Subcutaneous abdominal adipose tissue (tissue), 5 donors: ENCODE results near the gene COX19.

Experiments used
- H3K27ac ChIP-seq: one replicate; pipeline ENCODE4 v1.7.0; 2013; ENCODE audit warnings: low read depth, mild to moderate bottlenecking, inconsistent platforms, low read length, moderate library complexity
- H3K27me3 ChIP-seq, 5 donors: one replicate each; pipeline ENCODE4 v1.7.0; 2013; ENCODE audit warnings: low read length in 5 of 5, inconsistent platforms in 1 of 5; ENCODE audit not compliant: control insufficient read depth in 5 of 5, insufficient read depth in 4 of 5
- H3K36me3 ChIP-seq, 5 donors: one replicate each; pipeline ENCODE4 v1.7.0; 2013; ENCODE audit warnings: low read length in 5 of 5; ENCODE audit not compliant: control insufficient read depth in 5 of 5, insufficient read depth in 5 of 5
- H3K4me1 ChIP-seq, 5 donors: one replicate each; pipeline ENCODE4 v1.7.0; 2013; ENCODE audit warnings: low read length in 5 of 5, mild to moderate bottlenecking in 3 of 5, moderate library complexity in 1 of 5; ENCODE audit not compliant: control insufficient read depth in 5 of 5, insufficient read depth in 5 of 5
- H3K4me3 ChIP-seq, 5 donors: one replicate each; pipeline ENCODE4 v1.7.0; 2013; ENCODE audit warnings: low read length in 5 of 5, low read depth in 1 of 5
- H3K9ac ChIP-seq, 5 donors: one replicate each; pipeline ENCODE4 v1.7.0; 2013; ENCODE audit warnings: low read length in 5 of 5, mild to moderate bottlenecking in 4 of 5, moderate library complexity in 3 of 5
- H3K9me3 ChIP-seq, 5 donors: one replicate each; pipeline ENCODE4 v1.7.0; 2013; ENCODE audit warnings: low read length in 5 of 5; ENCODE audit not compliant: control insufficient read depth in 5 of 5
- donor health status: healthy.
- donor health status: healthy.
- donor health status: healthy.
- donor health status: healthy.
- donor health status: healthy.

The COX19 gene

DNA sequence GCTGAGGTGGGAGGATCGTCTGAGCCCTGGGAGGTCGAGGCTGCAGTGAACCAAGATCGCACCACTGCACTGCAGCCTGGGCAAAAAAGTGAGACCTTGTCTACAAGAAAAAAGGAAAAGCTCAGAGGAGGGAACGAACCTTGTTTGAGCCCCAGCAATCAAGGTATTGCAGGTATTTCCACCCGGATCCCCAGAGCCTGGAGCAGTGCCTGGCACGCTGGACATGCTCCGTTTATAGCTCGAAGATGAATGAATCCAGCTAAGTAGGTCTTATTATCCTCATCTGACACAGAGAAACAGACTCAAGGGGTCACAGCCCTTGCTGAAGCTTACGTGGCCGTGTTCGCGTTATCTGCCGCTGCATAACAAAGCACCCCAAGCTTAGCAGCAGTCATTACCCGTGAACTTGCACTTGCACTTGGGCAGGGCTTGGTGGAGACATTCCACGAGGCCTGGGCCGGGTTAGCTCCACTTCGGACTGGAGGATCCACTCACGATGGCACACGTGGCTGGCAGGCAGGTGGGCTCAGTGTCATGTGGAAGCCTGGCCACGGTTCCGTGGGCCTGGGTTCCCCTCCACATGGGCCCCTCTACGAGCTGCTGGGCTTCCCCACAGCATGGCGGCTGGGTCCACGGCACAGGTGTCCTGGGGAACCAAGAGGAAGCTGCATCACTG, 3.2 kb upstream of the COX19 start:
- Histone ChIP-seq H3K4me1 (peaks cover 0 to 20% (median 17%) of the 10 kb centered on the region in 5 donors), H3K36me3 (no peaks in the 10 kb centered on the region), H3K27me3 (peaks cover 1 to 10% (median 5%) of the 10 kb centered on the region in 5 donors), H3K27ac (no peak overlapping the region), H3K9ac (no peak overlapping the region), H3K4me3 (no peak overlapping the region), H3K9me3 (peaks cover 0 to 4% (median 0%) of the 10 kb centered on the region in 5 donors)

DNA sequence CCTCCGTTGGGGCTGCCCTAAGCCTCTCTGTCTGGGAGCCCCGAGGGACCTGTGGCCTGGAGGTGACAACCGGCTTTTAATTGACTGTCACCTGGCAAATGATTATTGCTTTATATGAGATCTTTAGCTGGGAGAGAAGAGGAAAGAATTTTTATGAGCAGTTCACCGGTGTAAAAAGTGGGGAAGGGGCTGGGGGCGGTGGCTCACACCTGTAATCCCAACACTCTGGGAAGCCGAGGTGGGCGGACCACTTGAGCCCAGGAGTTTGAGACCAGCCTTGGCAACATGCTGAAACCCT, 2.6 kb upstream of the COX19 start:
- H3K36me3 ChIP-seq = peaks cover 0 to 5% (median 1%) of the 10 kb centered on the region in 5 donors
- H3K9ac ChIP-seq = no peak overlapping the region

DNA sequence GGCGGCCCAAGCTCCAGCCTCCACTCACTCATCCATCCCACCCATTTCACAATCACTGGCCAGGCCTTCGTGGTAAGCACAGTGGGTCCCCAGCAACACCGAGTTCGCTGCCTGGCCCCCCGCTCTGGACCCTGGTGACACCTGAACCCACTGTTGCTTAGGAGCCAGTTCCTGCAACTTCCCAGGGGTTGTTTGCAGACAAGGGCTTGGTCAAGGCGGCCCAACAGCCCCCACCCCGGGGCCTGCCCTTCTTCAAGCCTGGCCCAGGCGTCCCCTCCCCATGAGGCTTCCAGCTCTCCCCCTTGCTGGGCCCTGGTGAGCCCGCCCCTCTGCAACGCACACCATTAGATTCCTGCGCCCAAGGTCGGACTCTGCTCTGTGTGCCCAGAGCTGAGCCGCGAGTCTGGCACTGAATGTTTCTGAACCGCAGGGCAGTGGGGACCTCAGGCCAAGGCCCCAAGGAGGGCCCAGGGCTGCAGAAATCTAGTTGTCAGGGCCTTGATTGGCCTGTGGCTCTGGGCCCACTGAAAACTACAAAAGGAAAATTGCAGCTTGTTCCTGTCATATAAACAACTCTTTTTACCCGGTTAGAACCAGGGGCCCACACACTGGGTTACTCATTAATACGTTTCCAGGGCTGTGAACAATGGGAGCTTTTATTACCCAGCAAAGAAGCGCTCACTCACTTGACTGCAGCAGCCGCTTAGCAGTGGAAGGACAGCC, 2.1 kb upstream of the COX19 start:
- H3K9ac ChIP-seq = no peak overlapping the region

More for the DNA sequence above, 2.6 kb upstream of the COX19 start:
- Histone ChIP-seq H3K27ac (no peak overlapping the region), H3K4me1 (peaks cover 0 to 25% (median 21%) of the 10 kb centered on the region in 5 donors), H3K4me3 (no peak overlapping the region), H3K27me3 (peaks cover 0 to 5% (median 0%) of the 10 kb centered on the region in 5 donors), H3K9me3 (peaks cover 0 to 4% (median 0%) of the 10 kb centered on the region in 5 donors)

DNA sequence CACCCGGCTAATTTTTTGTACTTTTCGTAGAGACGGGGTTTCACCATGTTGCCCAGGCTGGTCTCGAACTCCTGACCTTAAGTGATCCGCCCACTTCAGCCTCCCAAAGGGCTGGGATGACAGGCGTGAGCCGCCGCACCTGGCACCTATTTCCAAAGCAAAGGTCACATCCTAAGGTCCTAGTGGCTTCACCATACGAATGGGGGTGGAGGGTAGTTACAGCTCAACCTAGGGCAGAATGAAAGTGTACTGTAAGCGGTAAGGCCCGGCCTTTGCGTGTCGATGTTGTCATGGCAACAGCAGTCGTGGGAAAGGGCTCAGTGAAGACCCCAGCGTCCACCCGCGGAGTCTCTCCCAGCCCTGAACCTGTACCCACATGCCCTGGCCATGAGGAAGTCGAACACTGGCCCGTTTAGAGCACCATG, 1.6 kb upstream of the COX19 start:
- no peak overlapping the region for H3K27ac ChIP-seq
- peaks cover 8 to 15% (median 12%) of the 10 kb centered on the region in 5 donors for H3K36me3 ChIP-seq
- H3K9ac ChIP-seq = no peak overlapping the region
- H3K27me3 ChIP-seq = no peaks in the 10 kb centered on the region
- no peak overlapping the region for H3K4me3 ChIP-seq
- H3K9me3 ChIP-seq = peaks cover 0 to 4% (median 0%) of the 10 kb centered on the region in 5 donors
- peaks cover 0 to 27% (median 24%) of the 10 kb centered on the region in 5 donors for H3K4me1 ChIP-seq

More for the DNA sequence above, 2.1 kb upstream of the COX19 start:
- H3K27me3 ChIP-seq = peaks cover 0 to 2% (median 0%) of the 10 kb centered on the region in 5 donors
- peaks cover 5 to 9% (median 6%) of the 10 kb centered on the region in 5 donors for H3K36me3 ChIP-seq
- no peak overlapping the region for H3K27ac ChIP-seq
- H3K9me3 ChIP-seq = peaks cover 0 to 4% (median 0%) of the 10 kb centered on the region in 5 donors
- H3K4me3 ChIP-seq = no peak overlapping the region
- peaks cover 0 to 27% (median 22%) of the 10 kb centered on the region in 5 donors for H3K4me1 ChIP-seq

DNA sequence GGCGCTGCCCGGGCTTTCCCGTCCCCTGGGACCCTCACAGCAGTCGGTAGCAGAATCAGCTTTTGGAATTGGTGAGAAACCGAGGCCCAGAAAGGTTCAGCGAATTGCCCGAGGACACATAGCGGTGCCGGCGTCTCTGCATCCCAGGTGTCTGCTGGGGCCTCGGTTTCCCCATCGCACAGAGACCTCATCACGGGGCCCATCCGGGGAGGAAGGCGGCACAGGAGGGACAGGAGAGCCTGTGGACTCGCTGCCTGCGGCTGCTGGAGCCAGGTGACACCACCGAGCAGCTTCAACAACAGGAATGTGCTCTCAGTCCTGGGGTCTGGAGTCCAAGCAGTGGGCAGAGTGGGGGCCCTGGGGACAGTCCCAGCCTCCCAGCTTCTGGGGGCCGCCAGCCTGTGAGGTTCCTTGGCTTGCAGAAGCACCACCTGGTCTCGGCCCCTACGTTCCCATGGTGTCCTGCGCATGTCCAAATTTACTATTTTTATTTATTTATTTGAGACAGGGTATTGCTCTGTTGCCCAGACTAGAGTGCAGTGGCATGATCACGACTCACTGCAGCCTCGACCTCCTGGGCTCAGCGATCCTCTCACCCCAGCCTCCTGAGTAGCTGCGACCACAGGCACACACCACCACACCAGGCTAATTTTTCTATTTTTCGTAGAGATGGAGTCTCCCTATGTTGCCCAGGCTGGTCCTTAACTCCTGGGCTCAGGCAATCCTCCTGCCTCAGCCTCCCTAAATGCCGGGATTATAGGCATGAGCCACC, 539 bp upstream of the COX19 start:
- peak overlapping the region in 4 of 5 donors; percentile 42 to 96 (median 69) for H3K4me3 ChIP-seq
- no peaks in the 10 kb centered on the region for H3K27me3 ChIP-seq
- H3K9ac ChIP-seq = no peak overlapping the region
- H3K27ac ChIP-seq = no peak overlapping the region
- peaks cover 0 to 27% (median 25%) of the 10 kb centered on the region in 5 donors for H3K4me1 ChIP-seq
- H3K9me3 ChIP-seq = peaks cover 0 to 4% (median 0%) of the 10 kb centered on the region in 5 donors
- H3K36me3 ChIP-seq = peaks cover 8 to 21% (median 17%) of the 10 kb centered on the region in 5 donors

DNA sequence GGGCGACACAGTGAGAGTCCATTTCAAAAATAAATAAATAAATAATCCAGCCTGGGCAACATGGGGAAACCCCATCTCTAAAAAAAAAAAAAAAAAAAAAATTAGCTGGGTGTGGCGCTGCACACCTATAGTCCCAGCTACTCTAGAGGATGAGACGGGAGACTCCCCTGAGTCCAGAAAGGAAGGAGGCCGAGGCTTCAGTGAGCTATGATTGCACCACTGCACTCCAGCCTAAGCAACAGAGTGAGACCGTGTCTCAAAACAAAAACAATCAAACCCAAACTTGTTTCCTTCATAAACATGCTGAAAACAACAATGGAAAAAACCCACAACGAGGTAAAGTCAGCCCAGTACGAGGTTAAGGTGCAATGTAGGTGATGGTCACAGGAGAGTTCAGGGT, 1.2 kb downstream of the COX19 start:
- Histone ChIP-seq H3K9me3 (peaks cover 0 to 4% (median 0%) of the 10 kb centered on the region in 5 donors), H3K27ac (peak overlapping the region; percentile 93), H3K27me3 (no peaks in the 10 kb centered on the region), H3K36me3 (peaks cover 8 to 32% (median 30%) of the 10 kb centered on the region in 5 donors), H3K4me1 (peaks cover 0 to 29% (median 24%) of the 10 kb centered on the region in 5 donors), H3K4me3 (peak overlapping the region; percentile 63 to 96 (median 80)), H3K9ac (peak overlapping the region in 4 of 5 donors; percentile 90 to 95 (median 94))

DNA sequence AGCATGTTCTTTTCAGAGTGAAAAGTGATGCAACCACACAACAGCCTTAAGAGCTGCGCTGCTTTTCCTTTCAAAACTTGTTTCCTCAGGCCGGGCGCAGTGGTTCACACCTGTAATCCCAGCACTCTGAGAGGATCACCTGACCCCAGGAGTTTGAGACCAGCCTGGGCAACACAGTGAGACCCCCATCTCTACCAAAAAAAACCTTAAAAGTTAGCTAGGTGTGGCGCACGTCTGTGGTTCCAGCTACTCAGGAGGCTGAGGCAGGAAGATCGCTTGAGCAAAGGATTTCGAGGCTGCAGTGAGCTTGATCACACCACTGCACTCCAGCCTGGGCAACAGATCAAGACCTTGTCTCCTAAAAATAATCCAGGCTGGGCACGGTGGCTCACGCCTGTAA, 2.0 kb downstream of the COX19 start:
- peaks cover 0 to 35% (median 26%) of the 10 kb centered on the region in 5 donors for H3K4me1 ChIP-seq
- no peaks in the 10 kb centered on the region for H3K27me3 ChIP-seq
- H3K9ac ChIP-seq = no peak overlapping the region
- peaks cover 8 to 40% (median 38%) of the 10 kb centered on the region in 5 donors for H3K36me3 ChIP-seq
- H3K27ac ChIP-seq = no peak overlapping the region
- H3K9me3 ChIP-seq = no peaks in the 10 kb centered on the region
- no peak overlapping the region for H3K4me3 ChIP-seq

DNA sequence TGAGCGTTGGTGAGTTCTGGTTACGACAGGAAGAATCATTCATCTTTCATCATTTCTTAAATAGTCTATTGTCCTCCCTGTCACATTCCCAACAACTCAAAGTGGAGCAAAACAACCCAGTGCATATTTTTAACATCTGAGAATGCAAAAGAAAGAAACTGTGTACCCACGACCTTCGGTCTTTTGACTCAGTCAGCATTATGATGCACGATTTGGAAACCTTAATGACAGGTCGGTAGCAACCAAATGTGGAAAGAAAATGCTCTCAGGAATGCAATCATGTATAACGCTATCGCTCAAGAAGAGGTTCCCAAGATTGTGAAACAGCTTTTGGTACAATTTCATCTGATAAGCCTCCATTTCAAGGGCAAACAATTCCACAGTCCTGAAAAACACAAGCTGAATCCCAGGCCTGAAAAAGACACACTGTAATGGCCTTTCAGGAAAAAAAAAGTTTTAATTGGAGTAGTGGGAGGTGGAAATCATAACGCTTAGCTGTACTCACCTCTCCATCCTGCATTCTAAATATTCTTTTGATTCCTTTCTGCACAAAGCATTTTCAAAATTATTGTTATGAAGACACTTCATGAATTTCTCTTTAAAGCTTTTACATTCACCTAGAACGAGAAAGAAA, 2.6 kb downstream of the COX19 start:
- Histone ChIP-seq H3K27me3 (no peaks in the 10 kb centered on the region), H3K4me1 (peaks cover 0 to 38% (median 28%) of the 10 kb centered on the region in 5 donors), H3K4me3 (no peak overlapping the region), H3K9me3 (no peaks in the 10 kb centered on the region), H3K27ac (no peak overlapping the region), H3K9ac (no peak overlapping the region), H3K36me3 (peaks cover 8 to 45% (median 43%) of the 10 kb centered on the region in 5 donors)

DNA sequence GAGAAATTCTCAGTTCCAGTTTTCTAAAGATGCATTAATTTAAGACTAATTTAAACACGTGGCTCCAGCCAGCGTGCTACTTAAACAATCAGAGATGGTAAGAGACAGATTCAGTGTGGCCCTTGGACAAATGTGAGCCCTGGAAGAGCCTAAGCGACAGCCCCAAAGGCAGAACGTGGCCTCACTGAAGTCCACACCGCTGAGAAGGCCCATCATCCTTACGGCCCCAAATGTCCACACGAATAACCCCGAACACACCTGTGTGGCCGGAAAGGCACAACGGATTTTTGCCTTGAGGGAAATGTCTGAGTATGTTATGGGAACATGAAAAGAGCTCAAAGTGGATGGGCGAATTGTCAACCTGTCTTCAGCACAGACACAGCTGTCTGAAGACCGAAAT, 3.2 kb downstream of the COX19 start:
- H3K36me3 ChIP-seq = peaks cover 8 to 52% (median 49%) of the 10 kb centered on the region in 5 donors
- no peaks in the 10 kb centered on the region for H3K9me3 ChIP-seq
- no peaks in the 10 kb centered on the region for H3K27me3 ChIP-seq
- no peak overlapping the region for H3K27ac ChIP-seq
- no peak overlapping the region for H3K9ac ChIP-seq
- H3K4me1 ChIP-seq = peaks cover 0 to 38% (median 28%) of the 10 kb centered on the region in 5 donors
- H3K4me3 ChIP-seq = no peak overlapping the region
